HG03045 (cell line): Measurements from ENCODE around the gene PACS1.

Source experiments
- ATAC-seq: cut with Tn5 transposase; IDR thresholded peaks from one replicate; pipeline ENCODE4 v1.9.1; 2021; ENCODE audit warnings: mild to moderate bottlenecking, moderate library complexity; ENCODE audit not compliant: unreplicated experiment

The PACS1 gene

DNA sequence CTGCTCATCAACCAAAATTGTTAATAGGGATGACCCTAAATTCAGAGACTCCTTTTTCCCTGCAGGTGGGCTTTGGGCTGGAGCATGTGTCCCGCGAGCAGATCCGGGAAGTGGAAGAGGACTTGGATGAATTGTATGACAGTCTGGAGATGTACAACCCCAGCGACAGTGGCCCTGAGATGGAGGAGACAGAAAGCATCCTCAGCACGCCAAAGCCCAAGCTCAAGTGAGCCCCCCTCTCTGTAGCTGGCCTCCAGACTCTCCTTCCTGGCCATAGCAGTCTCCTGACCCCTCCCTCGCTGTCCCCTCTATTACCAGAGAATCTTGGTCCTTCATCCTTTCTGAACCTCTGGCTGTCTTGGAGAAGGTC lies 150.5 kb downstream of the PACS1 start:
- no peak for ATAC-seq

DNA sequence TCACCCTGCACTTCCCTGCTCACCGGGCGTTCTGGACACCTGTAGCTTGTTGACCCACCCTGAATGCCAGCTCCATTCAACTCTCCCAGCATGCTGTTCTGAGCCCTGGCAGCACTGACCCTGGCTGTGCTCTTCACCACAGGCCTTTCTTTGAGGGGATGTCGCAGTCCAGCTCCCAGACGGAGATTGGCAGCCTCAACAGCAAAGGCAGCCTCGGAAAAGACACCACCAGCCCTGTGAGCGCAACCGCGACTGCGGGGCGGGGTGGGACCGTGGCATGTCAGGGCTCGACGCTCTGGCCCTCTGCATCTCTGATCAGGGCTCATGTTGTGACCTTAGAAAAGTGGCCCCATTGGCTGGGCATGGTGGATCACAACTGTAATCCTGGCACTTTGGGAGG lies 150.9 kb downstream of the PACS1 start:
- no peak for ATAC-seq

DNA sequence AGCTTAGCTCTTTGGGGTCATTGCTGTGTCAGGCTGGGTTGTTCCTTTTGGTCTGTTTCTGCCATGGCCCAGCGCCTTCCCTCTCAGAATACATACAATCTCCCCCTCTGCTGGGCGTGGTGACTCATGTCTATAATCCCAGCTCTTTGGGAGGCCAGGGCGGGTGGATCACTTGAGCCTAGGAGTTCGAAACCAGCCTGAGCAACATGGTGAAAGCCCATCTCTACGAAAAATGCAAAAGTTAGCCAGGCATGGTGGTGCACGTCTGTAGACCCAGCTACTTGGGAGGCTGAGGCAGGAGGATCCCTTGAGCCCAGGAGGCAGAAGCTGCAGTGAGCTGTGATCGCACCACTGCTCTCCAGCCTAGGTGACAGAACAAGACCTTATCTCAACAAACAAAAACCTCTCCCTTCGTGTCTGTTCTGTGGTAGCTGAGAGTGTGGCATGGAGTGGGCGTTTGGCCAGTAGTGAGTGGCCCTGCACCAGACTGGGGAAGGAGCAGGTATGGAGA lies 151.7 kb downstream of the PACS1 start:
- ATAC-seq: peak; percentile 16

DNA sequence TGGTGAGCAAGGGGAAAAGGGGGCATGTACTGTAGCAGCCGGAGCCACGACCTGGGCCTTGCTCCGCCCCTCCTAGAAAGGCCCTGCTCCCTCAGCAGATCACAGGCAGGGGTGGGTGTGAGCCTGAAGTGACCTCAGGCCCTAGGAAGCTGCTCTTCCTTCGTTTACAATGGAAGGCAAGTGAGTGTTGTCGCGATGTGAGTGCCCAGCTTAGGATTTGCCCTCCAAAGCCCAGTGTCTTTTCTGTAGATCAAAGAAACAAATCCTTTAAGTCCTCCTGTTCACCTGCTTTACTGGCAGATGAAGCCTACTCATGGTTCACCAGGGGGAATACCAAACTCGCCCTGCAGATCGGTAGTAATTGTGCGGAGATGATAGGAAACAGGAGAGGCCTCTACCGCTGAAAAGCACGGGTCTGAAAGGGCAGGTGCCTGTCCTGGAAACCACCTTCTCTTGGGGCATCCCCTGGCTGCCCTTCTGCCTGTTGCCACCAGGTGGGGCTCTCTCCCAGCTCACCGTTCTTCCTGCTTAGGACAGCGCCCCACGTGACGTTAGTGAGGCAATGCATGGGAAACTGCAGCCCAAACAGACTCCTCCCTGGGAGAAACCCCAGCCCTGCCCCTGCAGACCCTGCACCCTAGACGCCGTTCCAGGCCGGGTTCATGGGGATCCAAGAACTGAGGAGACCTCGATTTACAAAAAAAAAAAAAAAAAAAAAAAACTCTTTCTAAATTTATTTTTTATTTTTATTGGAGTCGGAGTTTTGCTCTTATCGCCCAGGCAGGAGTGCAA lies 152.5 kb downstream of the PACS1 start:
- peak; percentile 87 for ATAC-seq

DNA sequence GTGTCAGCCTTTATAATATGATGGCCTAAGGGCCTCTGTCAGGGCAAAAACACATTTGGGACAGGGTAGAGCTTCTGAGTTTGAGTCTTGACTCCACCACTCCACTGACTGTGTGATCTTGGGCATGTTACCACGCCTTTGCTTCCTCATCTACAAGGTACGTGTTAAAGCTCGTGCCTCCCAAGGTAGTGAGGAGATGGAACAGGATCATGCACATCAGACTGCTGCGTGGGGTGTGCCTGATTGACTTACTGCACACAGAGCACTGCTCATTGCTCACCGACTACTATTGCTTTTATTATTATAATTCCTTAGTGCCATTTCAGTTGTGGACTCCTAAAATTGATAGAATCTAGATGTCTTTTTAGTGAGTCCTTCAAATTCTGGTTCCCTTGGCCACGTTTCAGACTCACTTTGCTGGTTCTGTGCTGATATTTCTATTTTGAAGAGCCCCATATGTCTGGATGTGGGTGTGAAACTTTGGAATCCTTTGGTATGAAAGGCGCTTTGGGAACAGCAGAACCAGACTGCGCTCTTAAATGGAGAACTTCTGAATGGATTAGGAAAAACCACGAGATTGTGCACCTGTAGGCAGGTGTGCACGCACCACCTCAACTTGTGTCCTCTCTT lies 154.3 kb downstream of the PACS1 start:
- ATAC-seq: no peak

DNA sequence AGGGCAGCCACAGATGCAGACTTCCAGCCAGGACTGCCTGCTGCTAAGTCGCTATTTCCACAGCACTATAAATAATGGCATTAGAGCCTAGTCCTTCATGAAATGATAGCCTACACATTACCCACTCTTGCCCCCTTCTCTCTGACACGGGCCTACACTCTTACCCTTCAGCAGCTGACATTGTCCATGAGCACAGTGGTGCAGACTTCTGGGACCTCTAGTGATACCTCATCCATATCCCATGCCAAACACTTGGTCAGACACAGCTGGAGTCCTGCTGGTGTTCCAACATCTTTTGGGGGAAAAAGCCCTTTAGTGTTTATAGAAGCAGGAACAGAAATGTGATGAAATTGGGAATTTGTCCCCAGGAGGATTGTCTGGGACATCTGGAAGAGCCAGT lies 155.0 kb downstream of the PACS1 start:
- no peak for ATAC-seq

DNA sequence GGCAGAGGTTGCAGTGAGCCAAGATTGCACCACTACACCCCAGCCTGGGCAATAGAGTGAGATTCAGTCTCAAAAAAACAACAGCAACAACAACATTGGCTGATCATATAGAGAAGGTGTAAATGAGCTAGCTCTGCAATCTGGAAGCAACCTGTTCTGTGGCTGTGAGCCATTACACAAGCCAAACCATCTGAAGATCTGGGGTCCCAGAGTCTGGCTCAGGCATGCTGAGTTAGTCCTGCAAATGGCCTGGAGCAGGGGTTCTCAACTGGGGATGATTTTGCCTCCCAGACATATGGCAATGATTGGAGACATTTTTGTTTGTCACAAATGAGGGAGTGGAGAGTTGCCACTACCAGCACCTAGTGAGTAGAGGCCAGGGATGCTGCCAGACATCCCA lies 156.0 kb downstream of the PACS1 start:
- ATAC-seq: no peak

DNA sequence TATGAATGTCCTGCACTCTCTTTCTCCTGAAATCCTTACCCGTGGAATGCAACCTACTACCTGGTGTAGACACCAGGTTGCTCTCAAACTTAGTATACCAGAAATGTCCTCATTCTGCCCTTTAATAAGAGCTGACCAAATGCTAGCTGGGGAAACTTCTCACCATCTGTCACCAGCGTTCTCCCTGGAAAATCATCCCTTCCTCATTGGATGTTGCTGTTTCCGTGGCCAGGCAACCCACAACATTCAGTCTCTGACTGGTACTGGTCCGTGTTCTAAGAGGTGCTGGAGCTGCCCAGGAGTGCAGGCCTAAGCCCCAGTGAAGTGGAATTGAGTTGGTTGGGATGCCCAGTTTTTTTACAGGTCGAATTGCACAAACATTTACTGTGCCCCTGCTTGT lies 157.6 kb downstream of the PACS1 start:
- ATAC-seq: no peak

DNA sequence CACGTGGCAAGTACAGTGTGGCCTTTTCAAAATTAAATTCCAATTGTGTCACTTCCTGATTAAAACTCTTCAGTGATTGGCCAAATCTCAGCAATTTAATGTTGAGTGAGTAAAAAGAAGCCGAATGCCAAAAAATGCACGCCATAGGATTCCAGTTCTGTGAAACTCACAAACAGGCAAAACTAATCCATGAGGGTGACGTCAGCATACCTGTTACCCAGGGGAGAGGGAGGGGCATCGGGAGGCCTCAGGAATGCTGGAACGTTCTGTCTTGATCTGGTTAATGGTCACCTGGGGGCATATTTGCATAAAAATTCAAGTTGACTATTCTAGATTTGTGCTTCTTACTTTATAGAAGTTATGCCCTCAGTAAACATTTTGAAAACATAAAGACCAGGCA lies 158.4 kb downstream of the PACS1 start:
- no peak for ATAC-seq

DNA sequence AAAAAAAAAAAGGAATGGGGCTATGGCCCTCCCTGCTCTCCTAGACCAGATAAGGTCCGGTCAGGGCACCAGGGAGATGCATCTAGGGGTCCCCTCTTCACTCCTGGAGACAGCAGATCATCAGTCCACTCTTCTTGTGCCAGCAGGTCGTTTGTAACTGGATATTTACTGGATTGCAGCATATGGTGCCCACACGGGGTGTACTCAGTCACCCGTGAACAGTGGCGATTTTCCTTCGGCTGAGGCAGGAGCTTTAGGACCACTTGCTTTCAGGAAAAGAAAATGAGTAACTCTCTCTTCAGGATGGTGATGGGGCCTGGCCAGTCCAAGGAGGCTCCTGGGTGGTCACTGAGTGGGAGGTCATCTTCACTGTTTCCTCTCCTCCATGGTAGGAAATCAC lies 160.1 kb downstream of the PACS1 start:
- ATAC-seq: no peak

DNA sequence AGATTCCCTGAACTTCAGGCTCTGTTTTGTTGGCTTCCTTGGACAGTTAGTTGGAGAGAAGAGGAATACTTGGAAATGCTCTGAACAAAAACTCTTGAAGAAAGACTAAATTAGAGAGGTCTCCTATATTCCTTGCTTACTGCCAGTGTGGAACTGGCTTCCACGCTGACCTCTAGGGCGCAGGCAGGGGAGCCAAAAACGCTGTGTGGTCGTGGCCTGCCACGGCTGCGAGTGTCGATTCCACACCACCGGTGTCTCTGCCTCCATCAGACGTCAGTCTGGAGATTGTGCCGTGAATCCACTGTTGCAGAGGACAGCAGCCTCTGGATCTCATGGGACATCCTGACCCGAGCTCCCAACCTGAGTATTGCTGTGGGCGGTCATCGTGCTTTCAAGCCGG lies 160.9 kb downstream of the PACS1 start:
- no peak for ATAC-seq

DNA sequence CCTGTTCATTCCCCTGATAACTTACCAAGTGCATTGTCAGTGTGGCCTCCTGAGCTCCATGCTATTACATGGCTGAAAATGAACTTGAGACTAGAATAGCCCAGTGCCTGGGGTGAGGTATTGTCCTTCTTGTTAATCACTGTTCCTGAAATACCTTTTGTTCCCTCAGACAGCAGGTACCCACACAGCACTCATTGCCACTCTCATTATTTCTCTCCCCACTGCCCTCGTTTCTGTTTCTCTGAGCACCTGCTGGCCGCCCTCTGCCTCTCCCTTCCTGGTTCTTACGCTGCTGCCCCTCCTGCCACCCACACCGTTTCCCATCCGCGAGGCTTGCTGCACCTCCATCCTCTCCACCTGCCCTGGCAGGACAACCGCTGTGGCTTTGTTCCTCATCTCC lies 161.5 kb downstream of the PACS1 start:
- ATAC-seq: no peak

DNA sequence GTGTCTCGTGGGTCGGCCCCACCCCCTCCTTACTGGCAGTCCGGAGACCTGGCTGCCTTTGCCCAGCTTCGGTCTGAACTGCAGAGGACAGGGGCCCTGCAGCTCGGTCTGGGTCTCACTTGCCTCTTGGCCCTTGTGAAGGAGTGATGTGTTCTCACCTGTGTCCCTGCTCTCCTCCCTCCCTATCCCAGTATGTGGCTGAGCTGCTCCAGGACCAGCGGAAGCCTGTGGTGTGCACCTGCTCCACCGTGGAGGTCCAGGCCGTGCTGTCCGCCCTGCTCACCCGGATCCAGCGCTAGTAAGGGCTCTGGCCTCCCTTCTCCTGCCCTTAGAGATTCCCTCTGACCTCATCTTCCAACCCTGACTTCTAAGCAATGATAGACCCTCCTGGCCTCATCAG lies 162.7 kb downstream of the PACS1 start:
- no peak for ATAC-seq

DNA sequence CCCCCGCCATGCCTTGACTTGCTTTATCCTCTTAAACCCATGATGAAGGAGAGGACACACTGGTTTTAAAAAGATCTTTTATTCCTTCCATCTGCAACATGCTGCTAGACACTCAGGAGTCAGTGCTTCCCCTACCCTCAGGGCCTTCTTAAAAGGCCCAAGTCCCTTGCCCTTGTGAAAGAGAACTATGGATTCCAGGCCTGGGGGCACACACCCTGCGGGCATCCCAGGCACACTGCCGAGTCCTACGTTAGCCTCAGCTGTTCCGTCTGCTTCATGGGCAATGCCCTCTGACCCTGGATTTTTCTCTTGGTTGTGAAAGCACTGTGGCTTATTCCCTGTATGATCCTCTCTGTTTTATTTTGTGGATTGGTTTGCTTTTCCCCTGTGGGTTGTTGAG lies 163.2 kb downstream of the PACS1 start:
- no peak for ATAC-seq

DNA sequence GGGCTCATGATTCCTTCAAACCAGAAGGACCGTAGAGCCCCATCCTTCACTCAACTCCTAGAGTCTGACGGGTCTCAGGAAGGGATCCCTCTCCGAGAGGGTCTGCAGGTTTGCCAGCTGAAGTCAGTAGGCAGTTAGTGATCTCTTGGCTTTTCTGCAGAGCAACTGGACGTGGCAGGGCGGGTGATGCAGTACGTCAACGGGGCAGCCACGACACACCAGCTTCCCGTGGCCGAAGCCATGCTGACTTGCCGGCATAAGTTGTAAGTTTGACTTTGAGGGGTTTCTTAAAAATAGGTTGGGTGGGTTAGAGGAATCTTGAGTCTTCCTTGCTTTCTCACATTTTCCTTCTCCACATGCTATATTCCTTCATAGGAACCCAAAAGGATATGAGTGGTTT lies 165.1 kb downstream of the PACS1 start:
- no peak for ATAC-seq

DNA sequence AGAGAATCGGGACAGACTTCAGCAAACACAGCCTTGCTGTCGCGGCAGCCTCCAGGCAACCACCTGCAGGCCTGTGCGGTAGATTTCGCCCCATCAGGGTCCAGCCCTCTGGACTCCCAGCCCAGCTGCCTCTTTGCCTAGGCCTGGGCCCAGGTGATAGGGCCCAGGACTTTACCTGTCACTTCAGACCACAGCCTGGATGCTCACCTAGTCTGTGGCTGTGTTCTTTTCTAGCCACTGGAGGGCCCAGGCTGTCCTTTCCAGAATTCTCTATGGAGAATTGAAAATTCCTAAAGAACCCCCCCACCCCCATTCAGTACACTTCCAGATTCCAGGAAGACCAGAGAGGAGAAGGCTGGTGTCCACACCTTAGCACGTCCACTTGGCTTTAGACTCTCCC lies 167.8 kb downstream of the PACS1 start:
- no peak for ATAC-seq

DNA sequence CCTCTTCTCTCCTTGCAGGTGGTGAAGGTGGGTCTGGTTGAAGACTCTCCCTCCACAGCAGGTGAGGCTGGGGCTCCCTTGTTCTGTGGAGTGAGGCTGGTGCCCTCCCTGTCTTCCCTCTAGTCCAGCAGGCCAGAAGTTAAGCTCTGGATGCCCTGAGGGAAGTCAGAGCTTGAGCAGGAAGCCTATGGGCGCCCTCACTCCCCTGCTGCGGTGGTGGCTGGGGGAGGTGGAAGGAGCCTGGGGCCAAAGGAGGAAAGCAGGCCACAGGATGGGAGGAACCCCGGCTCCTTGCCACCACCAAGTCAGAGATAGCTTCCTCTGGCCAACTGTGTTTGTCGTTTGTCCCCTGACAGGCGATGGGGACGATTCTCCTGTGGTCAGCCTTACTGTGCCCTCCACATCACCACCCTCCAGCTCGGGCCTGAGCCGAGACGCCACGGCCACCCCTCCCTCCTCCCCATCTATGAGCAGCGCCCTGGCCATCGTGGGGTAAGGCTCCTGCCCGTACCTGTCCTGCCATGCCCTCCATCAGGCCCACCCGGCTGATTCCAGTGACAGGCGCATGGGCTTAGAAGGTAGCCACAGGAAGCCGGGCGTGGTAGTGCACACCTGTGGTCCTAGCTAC lies 168.8 kb downstream of the PACS1 start:
- ATAC-seq: no peak

DNA sequence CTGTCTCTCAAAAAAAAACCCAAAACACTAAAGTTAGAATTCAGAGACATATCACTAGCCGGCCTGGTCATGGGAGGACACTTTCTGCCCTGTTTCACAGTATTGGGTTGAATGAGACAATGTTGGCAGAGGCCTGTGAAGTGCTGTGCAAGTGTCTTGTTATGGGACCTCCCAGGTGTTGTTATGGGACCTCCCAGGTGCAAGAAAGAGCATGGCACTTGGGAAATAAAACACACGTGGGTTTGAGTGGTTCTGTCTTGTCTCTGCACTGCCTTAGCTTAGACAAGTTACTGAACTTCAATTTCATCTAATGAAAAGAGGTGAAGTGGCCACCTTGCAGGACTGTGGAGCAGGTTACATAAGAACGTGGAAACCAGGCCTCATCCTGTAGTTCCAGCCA lies 169.4 kb downstream of the PACS1 start:
- no peak for ATAC-seq

DNA sequence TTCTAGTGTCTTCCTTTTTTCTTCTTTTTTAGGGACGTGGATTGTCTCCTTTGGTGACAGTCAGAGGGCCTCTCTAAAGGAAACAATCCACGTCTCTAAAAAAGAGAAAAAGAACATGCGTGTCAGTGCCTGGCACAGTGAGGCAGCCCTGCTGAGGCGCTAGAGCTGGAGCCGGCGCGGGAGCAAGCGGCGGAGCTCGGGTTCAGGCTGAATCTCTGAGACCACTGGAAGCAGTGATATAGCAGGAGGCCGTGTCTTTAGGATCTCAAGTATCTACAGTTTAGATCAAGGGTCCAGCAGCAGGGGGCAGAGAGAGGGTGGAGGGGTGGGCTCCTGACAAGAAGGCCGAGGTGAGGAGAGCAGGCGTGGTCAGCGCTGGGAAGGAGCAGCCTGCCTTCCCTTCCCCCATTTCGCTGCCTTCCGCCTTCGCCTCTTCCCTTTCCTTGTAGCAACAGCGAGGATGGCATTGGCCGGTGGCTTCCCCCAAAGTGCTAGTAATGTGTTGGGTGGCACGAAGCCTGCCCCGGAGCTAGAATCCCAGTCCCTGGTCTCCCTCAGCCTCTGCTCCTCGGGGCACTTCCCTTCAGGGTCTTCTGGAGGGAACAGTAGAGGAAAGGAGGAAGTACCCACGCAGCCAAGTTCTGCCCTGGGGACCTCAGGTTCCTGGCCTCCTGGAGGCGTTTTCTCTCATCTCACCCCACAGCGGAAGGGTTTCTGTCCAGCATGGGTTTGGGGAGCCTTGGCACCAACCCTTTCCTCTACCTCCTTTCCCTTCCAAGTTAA lies 170.1 kb downstream of the PACS1 start:
- ATAC-seq: no peak

DNA sequence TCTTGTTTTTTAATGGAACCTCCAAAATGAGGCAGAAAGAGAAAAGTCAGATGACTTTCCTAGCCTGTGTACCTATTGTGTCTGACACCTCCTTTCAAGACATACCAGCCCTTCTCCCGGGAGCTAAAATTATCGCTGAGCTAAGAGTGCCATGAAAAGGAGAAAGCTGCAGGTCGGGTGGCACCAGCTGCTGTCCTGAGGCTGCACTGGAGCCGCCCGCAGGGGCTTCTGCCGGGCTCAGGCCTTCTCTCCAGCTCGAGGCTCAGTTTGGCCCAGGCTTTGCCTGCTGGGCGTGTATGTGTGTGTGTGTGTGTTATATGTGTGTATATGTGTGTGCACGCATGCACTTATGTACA lies 170.7 kb downstream of the PACS1 start:
- no peak for ATAC-seq

DNA sequence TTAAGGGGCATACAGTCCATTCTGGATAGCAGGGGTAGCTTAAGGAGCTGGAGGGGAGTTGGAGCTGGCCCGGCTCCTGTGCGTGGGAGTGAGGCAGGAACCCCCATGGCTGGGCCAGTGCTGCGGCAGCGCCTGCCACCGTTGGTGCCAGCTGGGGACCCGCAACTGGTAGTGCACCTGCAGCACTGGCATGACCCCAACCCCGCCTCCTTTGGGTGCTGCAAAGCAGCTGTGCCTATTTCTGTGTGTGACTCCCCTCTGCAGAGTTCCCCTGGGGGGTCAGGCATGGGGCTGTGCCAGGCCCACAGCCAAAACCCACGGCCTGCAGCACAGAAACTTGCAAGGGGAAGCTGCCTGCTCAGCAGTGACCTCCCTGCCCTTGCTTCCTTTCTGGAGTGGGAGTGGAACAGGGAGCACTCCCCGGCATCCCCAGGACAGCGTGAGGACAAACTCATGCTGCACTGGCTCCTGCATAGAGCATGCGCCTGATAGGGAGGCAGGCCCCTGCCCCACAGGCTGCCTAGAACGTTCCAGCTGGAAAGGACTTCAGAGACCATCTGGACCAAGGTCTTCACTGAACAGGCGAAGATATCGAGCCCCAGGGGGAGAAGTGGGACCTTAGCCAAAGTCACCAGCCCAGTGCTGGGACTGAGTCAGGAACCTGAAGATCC lies 172.2 kb downstream of the PACS1 start:
- no peak for ATAC-seq
